Coronary artery (tissue), 2 donors: Measurements from ENCODE around the gene RAPGEFL1.
A peak's percentile ranks its signal among the peaks of the same experiment; 100 is the strongest.

Experiments
- DNase-seq: peaks from one replicate; pipeline ENCODE4 v3.0.0-alpha.2; 2017; ENCODE audit warnings: low spot score
- H3K27ac ChIP-seq, 2 donors: fragments of 200-600 bp; sonication (generic); one replicate each; pipeline ENCODE4 v1.5.1; 2016 to 2019
- H3K4me3 ChIP-seq: fragments of 200-600 bp; sonication (generic); 2 replicates; pipeline ENCODE4 v1.5.1; 2016; ENCODE audit warnings: mild to moderate bottlenecking, moderate library complexity
- TF ChIP-seq, protein P1 (sequence below): fragments of 200-600 bp; sonication (generic); IDR thresholded peaks from one replicate; pipeline ENCODE4 v1.5.1; 2019; ENCODE audit warnings: antibody characterized with exemption

Gene RAPGEFL1

DNA sequence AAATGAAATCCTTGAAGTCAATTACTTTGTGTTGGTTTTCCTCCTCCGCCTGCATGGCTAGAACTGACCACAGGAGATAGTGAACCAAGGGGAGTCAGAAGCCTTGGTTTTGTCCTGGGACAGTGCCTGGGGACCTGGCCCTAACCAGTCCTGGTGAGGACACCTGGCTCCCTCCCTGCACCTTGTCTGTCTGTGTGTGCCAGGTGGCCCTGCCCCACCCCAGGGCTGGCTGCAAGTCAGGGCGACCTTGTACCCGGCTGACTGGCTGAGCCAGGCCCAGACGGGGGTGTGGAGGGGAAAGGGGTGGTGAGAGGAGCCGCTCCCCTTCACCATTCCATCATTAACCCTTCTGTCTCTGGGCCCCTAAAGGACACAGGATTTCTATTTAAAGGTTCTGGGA is 3.4 kb downstream of the RAPGEFL1 start:
- Histone ChIP-seq H3K27ac (no peak overlapping the region), H3K4me3 (no peak overlapping the region)
- TF ChIP-seq, protein P1, sequence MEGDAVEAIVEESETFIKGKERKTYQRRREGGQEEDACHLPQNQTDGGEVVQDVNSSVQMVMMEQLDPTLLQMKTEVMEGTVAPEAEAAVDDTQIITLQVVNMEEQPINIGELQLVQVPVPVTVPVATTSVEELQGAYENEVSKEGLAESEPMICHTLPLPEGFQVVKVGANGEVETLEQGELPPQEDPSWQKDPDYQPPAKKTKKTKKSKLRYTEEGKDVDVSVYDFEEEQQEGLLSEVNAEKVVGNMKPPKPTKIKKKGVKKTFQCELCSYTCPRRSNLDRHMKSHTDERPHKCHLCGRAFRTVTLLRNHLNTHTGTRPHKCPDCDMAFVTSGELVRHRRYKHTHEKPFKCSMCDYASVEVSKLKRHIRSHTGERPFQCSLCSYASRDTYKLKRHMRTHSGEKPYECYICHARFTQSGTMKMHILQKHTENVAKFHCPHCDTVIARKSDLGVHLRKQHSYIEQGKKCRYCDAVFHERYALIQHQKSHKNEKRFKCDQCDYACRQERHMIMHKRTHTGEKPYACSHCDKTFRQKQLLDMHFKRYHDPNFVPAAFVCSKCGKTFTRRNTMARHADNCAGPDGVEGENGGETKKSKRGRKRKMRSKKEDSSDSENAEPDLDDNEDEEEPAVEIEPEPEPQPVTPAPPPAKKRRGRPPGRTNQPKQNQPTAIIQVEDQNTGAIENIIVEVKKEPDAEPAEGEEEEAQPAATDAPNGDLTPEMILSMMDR, result no peak
- DNase-seq, result no peak

DNA sequence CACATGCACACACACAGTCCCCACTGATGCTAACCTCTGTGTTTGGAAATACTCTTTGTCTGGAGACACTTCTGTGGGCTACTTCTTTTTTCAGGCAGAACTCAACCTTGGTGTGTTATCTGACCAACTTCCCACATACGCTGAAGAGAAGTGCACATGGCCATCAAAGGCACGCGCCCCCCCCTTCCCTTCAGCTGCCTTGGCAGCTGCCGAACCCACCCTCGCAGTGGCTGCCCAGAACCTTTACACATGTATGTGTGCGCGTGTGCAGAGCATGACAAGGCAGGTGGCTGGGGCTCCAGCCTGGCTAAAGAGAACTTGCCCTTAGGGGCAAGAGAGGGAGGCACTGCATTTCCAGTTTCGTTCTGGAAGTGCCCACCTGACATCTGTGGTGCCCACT is 3.9 kb downstream of the RAPGEFL1 start:
- H3K27ac ChIP-seq, result no peak overlapping the region
- TF ChIP-seq, protein P1, result no peak

DNA sequence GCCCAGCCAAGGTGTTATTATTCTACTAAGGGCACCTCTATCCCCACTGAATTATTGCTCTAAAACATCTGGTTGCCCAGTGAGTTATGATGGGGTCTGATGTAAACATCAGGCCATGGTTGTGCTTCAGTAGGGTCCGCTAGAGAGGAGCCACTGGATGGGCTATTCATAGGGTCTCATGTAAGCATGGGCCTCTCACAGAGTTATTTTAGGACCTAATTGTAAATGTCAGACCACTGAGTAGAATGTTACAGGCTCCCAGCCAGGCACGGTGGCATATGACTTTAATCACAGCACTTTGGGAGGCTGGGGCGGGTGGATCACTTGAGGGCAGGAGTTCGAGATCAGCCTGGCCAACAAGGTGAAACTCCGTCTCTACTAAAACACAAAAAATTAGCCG is 5.3 kb downstream of the RAPGEFL1 start:
- TF ChIP-seq, protein P1, result no peak
- DNase-seq, result no peak
- no peak overlapping the region for H3K4me3 ChIP-seq
- H3K27ac ChIP-seq, result no peak overlapping the region

More for the DNA sequence above, 3.9 kb downstream of the RAPGEFL1 start:
- H3K4me3 ChIP-seq, result no peak overlapping the region
- no peak for DNase-seq

DNA sequence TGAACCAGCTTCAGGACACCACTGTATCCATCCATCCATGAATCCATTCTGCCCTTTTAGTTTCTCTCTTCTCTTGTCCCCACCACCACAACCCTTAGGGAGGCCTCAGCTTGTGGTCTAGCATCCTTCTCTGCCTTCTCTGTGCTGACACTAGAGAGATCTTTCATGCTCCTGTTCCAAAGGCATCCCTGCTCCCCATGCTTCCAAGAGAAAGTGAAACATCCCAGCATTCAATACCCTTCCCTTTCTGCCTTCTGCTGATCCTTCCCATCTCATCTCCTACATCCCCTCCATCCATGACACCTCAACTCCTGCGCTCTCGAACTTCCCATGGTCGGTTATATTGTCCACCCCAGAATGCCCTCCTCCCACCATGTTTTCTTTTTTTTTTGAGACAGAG is 10.0 kb downstream of the RAPGEFL1 start:
- no peak for DNase-seq
- no peak overlapping the region for H3K27ac ChIP-seq
- TF ChIP-seq, protein P1, result no peak
- H3K4me3 ChIP-seq, result no peak overlapping the region

DNA sequence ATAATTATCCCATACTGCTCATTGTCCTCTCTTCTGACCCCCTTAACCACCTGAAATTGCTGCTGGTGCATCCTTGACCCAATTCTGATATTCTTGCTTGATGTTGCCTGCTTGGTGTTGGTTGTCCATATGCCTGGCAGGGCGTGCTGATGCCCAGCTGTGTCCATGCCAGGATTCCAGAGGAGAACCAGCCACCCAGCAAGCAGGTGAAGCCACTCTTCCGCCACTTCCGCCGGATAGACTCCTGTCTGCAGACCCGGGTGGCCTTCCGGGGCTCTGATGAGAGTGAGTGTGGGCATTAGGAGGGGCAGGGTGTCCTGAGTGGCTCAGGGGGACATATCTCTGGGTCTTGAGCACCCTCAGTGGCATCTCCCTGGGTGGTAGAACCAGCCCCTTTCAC is 11.4 kb downstream of the RAPGEFL1 start:
- H3K27ac ChIP-seq, result no peak overlapping the region
- no peak for DNase-seq
- TF ChIP-seq, protein P1, result no peak
- no peak overlapping the region for H3K4me3 ChIP-seq

DNA sequence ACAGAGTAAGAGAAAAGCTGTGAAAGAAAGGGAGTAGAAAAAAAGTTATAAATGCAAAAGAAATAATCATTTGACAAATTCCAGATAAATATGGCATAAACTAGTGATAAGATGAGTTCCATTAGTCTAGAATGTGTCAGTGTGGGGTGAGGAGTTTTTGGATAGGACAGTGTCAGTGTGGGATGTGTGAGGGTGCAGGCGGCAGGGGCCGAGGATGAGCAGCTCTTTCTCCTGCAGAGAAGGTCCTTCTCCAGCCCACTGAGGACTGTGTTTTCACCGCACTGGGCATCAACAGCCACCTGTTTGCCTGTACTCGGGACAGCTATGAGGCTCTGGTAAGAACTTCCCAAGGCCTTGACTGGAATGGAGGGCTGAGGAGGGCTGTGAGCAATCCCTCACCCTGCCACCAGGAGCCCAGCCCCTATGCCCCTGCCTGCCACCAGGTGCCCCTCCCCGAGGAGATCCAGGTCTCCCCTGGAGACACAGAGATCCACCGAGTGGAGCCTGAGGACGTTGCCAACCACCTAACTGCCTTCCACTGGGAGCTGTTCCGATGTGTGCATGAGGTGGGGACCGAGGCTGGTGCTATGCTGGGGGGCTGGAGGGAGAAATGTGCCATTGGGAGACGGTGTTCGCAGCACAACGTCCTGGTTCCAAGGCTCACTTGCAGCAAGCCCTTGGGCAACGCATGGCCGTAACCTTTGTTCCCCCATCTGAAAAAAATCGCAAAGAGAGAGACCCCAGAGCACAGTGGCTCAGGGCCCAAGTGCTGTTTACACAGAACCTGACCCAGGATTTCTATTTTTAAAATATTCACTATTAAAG is 13.1 kb downstream of the RAPGEFL1 start:
- TF ChIP-seq, protein P1, result no peak
- H3K4me3 ChIP-seq, result peak overlapping the region; percentile 78
- DNase-seq, result no peak
- no peak overlapping the region for H3K27ac ChIP-seq
